H54 (cell line): Measurements from ENCODE around the gene TTC28.

ENCODE experiments used
- DNase-seq: peaks from one replicate; pipeline ENCODE4 v3.0.0; 2011; ENCODE audit warnings: low spot score, mixed read lengths; ENCODE audit not compliant: insufficient read length
- FAIRE-seq: peaks from 3 replicates; lab custom pipeline; 2011; peaks lifted over from hg19 to GRCh38; lab: Jason Lieb, UNC
- POLR2A ChIP-seq: IDR thresholded peaks from 2 replicates; pipeline ENCODE4 v1.6.1; 2011; ENCODE audit warnings: low read depth, mild to moderate bottlenecking, low read length

The TTC28 gene

DNA sequence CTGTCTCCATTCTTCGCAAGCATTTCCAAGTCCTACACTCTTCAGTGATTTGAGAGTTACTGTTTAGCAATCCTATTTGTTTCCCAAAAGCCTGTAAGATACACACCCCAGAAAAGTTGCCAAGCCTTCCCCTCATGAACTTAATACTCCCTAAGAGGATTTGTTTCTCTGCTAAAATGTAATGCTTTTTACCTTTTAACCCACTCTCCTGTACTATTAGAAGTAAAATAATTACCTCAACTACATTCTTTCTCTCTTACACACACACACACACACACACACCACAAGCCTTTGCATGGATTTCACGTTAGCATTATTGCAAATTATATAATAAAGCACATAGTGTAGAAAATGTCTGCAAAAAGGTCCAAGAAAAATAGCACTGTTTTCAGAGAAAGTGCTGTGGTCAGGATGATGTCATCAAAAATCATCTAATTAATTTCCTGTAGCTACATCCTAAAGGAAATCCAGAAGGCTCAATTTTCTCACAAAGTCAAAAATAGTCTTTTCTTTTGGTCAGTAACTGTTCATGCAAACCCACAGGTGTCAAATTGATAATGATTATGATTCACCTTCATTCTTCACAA, 396.5 kb downstream of the TTC28 start:
- DNase-seq (no peak), FAIRE-seq (no peak)
- no peak for TF ChIP-seq POLR2A

DNA sequence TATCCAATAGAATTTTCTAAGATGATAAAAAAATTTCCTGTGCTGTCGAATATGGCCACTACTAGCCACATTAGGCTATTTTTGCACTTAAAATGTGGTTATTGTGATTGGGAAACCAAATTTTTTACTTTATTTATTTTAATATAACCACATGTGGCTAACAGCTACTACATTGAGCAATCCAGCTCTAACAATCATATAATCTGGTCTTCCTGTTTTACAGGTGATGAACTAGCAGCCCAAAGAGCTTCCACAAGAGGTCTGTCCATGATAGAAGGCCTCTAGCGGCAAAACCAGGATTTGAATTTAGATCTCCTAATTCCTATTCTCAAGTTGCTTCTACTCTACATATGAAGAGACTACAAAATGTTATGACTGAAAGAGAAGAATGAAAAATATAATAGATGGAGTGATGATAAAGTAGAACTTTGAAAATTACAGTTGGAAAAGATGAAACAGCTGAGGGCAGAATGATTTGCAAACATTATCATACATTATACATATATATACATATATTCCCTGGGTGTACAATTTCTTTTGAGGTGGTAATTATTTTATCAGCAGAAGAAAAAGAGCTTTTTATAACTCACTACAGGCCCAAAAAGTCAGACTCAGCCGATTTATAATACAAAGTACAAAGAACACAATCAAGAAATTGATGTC, 397.1 kb downstream of the TTC28 start:
- no peak for TF ChIP-seq POLR2A
- no peak for DNase-seq

DNA sequence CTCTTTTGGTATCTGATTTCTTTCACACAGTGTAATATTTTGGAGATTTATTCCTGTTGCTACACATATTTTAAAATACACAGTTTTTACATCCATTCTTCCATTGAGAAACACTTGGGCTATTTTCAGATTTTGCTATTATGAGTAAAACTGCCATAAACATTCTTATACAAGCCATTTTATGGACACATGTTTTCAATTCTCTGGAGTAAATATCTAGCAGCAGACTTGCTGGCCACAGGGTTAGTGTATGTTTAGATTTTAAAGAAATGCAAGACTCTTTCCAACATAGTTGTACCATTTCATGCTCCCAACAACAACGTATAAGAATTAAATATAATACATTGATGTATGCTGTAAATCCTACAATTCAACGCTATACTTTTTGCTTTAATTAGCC, 399.8 kb downstream of the TTC28 start:
- DNase-seq (no peak), FAIRE-seq (no peak)
- TF ChIP-seq POLR2A, result no peak

More for the DNA sequence above, 397.1 kb downstream of the TTC28 start:
- no peak for FAIRE-seq

DNA sequence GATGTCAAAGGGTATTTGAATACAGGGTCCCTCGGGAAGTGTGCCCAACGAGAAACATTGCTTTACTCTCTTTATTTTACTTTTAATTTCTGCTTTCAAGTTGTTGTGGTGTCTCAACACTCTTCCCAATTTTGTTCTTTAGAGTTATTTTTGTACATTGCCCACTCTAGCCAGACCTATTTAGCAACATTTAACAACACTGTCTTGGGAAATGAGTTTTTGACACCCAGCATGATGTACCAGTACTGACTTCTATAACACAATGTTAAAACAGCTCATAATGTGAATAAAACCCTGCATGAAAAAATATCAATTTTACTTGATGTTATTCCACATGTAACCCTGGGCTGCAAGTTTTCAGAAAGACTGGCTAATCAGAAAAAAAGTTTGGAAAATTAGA, 410.4 kb downstream of the TTC28 start:
- DNase-seq (no peak), FAIRE-seq (no peak)
- TF ChIP-seq POLR2A, result no peak

DNA sequence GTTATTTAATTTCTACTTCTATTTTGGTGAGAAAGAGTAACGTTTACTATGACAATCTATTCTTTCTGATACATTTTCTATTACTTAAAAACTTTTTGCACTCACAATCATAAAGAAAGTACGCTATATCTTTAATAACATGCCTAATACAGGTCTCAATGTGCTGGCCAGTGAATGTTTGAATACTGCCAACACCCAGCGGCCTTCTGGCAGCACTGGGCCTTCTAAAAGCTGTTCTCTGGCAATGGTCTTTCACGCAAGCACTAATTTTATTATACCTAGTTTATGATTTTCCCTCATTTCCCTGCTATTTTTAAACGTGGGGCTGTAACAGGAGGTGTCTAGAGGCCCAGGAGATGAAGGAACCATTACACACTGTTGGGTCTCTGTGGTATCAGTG, 410.8 kb downstream of the TTC28 start:
- TF ChIP-seq POLR2A, result no peak
- no peak for FAIRE-seq
- DNase-seq, result no peak

DNA sequence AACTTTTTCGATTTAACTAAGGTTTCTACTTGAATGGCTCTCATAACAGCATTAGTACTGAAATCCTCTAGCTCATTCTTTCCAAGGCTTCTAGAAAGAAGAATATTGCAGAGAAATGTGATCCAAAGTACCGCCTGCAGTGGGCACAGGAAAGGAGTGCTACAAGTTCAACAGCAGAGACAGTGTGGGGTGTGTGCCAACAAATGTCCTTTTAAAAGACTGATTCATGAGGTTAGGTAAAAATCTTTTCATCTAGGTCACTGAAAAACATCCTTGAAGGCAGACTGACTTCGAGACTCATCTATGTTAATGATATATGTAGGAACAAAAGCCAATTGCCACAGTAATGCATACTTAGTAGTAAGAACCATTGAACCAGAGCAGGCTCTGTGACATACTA, 411.5 kb downstream of the TTC28 start:
- no peak for FAIRE-seq
- no peak for TF ChIP-seq POLR2A
- DNase-seq, result no peak

DNA sequence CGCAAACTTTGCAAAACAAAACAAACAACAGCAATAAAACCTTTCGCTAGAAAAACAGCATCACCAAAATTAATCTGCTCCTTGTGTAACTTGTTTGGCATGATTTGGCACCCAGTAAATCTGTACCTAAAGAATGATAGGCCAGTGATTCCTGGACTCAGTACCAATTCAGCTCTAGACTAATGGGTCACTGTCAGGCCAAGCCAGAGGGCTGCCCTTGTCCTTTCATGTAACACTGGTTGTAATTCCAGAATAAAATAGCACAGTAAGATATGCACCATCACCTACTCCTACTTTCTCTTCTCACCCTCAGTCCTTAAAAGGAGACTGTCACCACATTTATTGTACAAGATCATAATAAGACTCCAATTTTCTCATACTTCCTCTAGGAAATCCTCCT, 419.0 kb downstream of the TTC28 start:
- DNase-seq, result no peak
- no peak for TF ChIP-seq POLR2A
- no peak for FAIRE-seq

DNA sequence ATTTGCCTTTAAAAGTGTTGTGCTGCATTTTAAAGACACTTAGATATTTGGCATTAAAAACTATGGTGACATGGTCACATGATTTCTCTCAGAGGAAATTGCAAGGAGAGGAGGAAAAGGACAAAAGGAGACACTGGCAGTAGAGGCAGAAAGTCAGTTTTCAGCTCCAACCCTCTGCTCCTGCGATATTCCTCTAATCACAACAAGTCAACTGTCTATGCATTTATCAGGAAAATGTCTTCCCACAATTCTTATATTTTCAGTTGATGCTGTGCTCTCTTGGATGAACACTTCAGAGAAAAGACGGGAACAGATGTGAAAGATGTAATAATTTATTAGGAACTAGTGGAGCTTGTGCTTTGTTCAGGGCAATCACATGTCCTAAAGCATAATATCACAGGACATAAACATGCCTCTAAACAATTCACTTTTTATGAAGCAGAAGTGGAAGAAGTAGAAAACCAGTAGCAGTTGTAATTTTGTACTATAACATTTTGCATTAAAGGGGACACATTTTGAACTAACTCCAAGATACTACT, 419.8 kb downstream of the TTC28 start:
- DNase-seq (no peak), FAIRE-seq (no peak)
- TF ChIP-seq POLR2A, result no peak

DNA sequence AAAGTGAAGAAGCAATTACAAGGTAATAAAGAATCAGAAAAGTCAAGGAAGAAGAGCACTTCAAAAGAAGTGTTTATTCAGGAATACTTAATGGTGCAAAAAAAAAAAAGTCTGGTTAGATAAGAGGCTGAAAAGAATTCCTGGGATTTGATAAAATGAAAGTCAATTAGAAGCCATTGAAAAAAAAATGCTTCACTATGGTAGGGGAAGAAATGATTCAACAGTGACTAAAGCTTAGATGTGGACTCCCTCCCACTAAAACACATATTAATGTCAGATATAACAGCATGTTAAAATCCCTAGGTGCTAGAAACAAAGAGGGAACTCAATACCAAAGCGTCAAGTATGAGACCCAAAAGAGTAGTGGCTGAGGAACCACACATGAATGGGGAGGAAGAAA, 425.2 kb downstream of the TTC28 start:
- TF ChIP-seq POLR2A, result no peak
- FAIRE-seq (no peak), DNase-seq (no peak)

DNA sequence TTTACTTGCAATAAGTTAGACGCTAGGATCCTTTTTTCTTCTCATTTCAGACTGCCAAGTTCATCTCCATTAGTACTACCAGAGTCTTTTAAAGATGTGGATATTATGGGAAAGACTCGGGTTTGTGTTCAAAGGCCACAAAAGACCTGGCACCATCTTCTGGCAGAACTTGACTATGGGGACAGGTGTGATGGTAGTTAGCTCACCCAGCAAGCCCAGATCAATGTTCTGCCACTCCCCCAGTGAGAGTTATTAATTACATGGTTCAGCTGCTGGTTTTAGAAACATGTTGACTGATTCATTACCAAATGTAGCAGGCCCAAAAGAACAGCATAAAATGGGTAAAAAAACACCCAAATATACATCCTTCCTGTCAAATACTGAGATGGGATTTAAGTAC, 427.1 kb downstream of the TTC28 start:
- DNase-seq, result no peak
- FAIRE-seq, result no peak
- no peak for TF ChIP-seq POLR2A

DNA sequence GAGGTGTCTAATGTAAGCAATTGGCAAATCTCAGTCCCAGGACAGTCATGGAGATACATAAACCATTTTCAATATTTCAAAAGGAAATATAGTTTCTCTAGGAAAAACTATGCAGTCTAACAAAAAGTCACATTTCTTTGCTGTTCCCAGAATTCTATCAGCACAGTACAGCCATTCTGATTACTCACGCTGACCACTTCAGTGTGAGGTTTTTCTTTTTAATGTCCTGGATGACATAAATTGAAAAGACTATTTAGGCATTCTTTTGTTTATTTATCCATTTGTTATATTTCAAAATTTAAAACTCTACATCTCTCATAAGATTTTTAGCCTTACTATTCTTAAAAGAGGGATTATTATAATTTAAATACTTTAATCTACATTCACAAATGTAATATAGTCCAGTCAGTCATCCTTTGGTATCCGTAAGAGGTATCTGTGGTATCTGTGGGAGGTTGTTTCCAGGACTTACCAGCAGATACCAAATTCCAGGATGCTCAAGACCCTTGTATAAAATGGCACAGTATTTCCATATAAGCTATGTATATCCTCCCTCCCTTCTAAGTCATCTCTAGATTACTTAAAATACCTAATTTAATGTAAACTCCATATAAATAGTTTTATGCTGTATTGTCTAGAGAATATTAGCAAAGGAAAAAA, 429.5 kb downstream of the TTC28 start:
- FAIRE-seq (no peak), DNase-seq (no peak)
- TF ChIP-seq POLR2A, result no peak

DNA sequence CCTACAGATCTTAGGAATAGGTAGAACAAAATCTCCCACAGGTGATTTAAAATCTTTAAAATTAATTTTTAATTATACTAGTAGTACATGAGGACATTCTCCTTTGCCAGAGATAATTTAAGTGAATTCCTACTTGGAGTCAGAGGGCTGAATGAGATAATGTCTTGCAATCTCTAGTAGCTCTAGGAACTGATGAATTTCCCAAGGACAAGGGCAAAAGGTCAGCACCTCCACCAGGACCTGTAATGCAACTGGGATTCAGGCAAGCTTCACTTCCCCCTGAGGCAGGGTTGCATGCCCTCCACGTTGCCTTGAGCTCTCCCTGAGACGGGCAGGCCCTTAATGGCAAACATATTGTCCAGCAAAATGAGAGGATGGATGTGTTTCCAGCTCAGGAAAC, 430.2 kb downstream of the TTC28 start:
- TF ChIP-seq POLR2A, result no peak
- DNase-seq (no peak), FAIRE-seq (no peak)

DNA sequence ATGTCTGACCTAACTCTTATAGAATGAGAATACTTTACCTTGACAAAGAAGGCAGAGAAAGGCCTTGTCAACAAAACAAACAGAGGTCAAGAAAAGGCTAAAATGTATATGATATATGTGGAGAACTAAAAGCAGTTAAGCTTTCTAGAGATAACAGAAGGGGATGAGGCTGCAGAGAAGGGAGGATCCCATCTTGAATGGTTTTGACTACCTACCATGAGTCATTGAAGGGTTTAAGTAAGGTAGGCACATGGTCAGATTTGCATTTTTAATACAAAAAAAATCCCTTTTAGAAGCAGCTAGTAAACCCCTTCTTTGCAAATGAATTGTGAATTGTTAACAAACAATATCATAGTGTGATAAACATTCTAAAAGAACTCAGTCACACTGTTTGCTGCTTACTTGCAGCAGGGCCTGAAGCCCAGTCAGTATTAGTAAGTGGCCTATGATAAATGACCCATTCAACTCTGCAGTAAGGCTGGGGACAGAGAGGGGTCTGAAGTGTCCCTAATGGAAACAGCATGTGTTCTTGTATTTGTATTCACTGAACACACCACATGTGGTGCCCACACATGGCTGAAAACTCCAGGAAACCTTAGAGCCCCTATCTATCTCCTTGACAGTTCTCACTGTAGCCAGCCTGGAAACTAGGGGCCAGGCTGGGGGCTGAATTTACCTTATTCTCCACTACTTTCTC, 431.8 kb downstream of the TTC28 start:
- TF ChIP-seq POLR2A, result no peak
- DNase-seq (no peak), FAIRE-seq (no peak)

DNA sequence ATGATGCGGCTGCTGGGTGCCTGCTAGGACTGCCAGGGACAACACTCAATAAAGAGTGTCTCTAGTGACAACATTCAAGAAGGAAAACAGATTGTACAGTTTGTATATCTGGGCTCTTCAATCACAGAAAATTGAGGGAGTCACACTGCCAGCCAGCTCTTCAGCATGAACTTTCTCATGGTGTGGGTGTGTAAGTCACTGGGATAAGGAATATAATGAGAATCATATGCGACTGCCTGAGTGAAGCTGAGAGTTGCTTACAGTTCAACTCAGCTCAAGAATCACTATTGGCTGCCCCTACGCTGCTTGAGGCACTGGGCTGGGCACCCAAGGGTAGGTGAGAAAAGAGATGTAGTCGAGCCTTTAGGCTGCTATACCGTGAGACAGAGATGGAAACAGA, 432.5 kb downstream of the TTC28 start:
- FAIRE-seq, result no peak
- no peak for TF ChIP-seq POLR2A
- DNase-seq, result no peak
